H1 (cell line): ENCODE results near the gene ATP6AP1. TPM values are rescaled to one million over a fixed set of nuclear protein-coding genes. Genes with fewer than 3 reads are reported as not detected.

Experiments
- JUND ChIP-seq: IDR thresholded peaks from 2 replicates; pipeline ENCODE4 v1.6.1; 2011; ENCODE audit warnings: mild to moderate bottlenecking, improper control_type of control experiment, low read length
- NRF1 ChIP-seq: IDR thresholded peaks from 2 replicates; pipeline ENCODE4 v1.6.1; 2011; ENCODE audit warnings: mild to moderate bottlenecking, low read depth, low read length, improper control_type of control experiment
- polyA plus RNA-seq, 7 experiments: library from polyadenylated mRNA; depleted of rRNA in 3 of 7; stranded (reverse) in 5 of 7; unstranded in 2 of 7; fragments of >200 nt in 5 of 7; fragments of 200-250 nt in 2 of 7; gene quantifications; 1 replicate in 5 of 7; 2 replicates in 1 of 7; 4 replicates in 1 of 7; pipeline versions ENCODE4 v1.2.1 to v1.2.3, GENCODE V29; 2011 to 2013; ENCODE audit warnings: missing spikeins in 2 of 7, mixed read lengths in 2 of 7
- total RNA-seq: library from RNA; stranded (reverse); fragmentation: NEBNext Ultra II Directional; extraction: Animal tissue kit (Norgen Biotek cat#: 25700); gene quantifications from 2 replicates; pipeline ENCODE4 v1.2.1, GENCODE V29; 2021
- TF ChIP-seq, protein P1 (sequence below): IDR thresholded peaks from 2 replicates; pipeline ENCODE4 v1.6.1; 2012; ENCODE audit warnings: low read length, inconsistent platforms
- TF ChIP-seq, protein P2 (sequence below): IDR thresholded peaks from 2 replicates; pipeline ENCODE4 v1.6.1; 2011; ENCODE audit warnings: low read length, improper control_type of control experiment

ATP6AP1 gene
- total and polyA plus RNA-seq, 2 of the 8 experiments (the other 6 are each of a cell fraction or from before 2014, with no cell fraction given): 44.6 to 80.8 TPM

DNA sequence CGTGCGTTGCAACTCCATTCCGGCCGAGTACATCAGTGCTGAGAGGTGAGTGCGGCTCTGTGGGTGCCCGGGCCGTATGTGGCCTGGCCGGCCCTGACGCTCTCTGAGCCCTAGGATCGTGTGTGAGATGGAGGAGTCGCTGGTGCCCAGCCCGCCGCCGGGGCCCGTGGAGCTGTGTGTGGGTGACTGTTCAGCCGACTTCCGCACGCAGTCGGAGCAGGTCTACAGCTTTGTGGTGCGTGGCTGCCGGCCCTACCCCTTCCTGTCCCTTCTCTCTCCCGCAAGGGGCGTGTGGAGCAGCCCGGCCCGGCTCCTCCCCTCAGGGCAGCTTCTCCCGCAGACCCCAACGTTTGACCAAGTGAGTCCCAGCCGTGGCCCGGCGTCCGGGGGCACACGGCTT lies 37.6 kb downstream of the ATP6AP1 start (continued):
- TF ChIP-seq, protein P1, sequence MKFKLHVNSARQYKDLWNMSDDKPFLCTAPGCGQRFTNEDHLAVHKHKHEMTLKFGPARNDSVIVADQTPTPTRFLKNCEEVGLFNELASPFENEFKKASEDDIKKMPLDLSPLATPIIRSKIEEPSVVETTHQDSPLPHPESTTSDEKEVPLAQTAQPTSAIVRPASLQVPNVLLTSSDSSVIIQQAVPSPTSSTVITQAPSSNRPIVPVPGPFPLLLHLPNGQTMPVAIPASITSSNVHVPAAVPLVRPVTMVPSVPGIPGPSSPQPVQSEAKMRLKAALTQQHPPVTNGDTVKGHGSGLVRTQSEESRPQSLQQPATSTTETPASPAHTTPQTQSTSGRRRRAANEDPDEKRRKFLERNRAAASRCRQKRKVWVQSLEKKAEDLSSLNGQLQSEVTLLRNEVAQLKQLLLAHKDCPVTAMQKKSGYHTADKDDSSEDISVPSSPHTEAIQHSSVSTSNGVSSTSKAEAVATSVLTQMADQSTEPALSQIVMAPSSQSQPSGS: no peak
- TF ChIP-seq JUND: no peak
- TF ChIP-seq NRF1: no peak
- TF ChIP-seq, protein P2, sequence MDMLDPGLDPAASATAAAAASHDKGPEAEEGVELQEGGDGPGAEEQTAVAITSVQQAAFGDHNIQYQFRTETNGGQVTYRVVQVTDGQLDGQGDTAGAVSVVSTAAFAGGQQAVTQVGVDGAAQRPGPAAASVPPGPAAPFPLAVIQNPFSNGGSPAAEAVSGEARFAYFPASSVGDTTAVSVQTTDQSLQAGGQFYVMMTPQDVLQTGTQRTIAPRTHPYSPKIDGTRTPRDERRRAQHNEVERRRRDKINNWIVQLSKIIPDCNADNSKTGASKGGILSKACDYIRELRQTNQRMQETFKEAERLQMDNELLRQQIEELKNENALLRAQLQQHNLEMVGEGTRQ: no peak
